HepG2 (cell line): ENCODE measurements around the gene CHID1. TPM values are rescaled to one million over a fixed set of nuclear protein-coding genes. Genes with fewer than 3 reads are reported as not detected.

Source experiments
- ARHGAP35 ChIP-seq: sonication (generic); formaldehyde crosslinking; IDR thresholded peaks from 2 replicates; pipeline ENCODE4 v1.9.0; 2022; ENCODE audit warnings: mild to moderate bottlenecking, inconsistent platforms, moderate library complexity, missing genetic modification reagents, borderline replicate concordance
- CBX5 ChIP-seq: sonication (generic); formaldehyde crosslinking; IDR thresholded peaks from 2 replicates; pipeline ENCODE4 v1.4.0; 2020; ENCODE audit warnings: missing genetic modification reagents, borderline replicate concordance
- CCDC6 ChIP-seq: sonication (generic); formaldehyde crosslinking; IDR thresholded peaks from 2 replicates; pipeline ENCODE4 v1.8.1; 2022; ENCODE audit warnings: mild to moderate bottlenecking, missing genetic modification reagents, moderate library complexity
- IKZF4 ChIP-seq: sonication (generic); formaldehyde crosslinking; IDR thresholded peaks from 2 replicates; pipeline ENCODE4 v1.5.1; 2020; ENCODE audit warnings: borderline replicate concordance, mild to moderate bottlenecking, low read depth, missing genetic modification reagents; ENCODE audit errors: not compliant biosample characterization
- IRX3 ChIP-seq: sonication (generic); formaldehyde crosslinking; IDR thresholded peaks from 2 replicates; pipeline ENCODE4 v1.8.1; 2023; ENCODE audit warnings: mild to moderate bottlenecking, low read depth, missing genetic modification reagents, borderline replicate concordance
- MTF1 ChIP-seq: sonication (generic); formaldehyde crosslinking; IDR thresholded peaks from 2 replicates; pipeline ENCODE4 v1.5.0; 2020; ENCODE audit warnings: missing genetic modification reagents
- NONO ChIP-seq, 2 experiments: fragments of 450-650 bp in 1 of 2; sonication (generic) in 1 of 2; formaldehyde crosslinking in 1 of 2; IDR thresholded peaks in 1 of 2; conservative IDR thresholded peaks in 1 of 2; 2 replicates each; pipeline versions ENCODE4 v1.6.1 to v1.8.0; 2017 to 2022; ENCODE audit warnings: mild to moderate bottlenecking in 1 of 2, missing genetic modification reagents in 1 of 2, moderate library complexity in 1 of 2
- PAF1 ChIP-seq: IDR thresholded peaks from 2 replicates; pipeline ENCODE4 v1.6.1; 2016; ENCODE audit warnings: missing genetic modification reagents, missing compliant biosample characterization
- SMC3 ChIP-seq: IDR thresholded peaks from 2 replicates; pipeline ENCODE4 v1.6.1; 2011; ENCODE audit warnings: low read length, improper control_type of control experiment
- SSRP1 ChIP-seq: IDR thresholded peaks from 2 replicates; pipeline ENCODE4 v1.6.1; 2016; ENCODE audit warnings: control low read depth
- XBP1 ChIP-seq: sonication (generic); formaldehyde crosslinking; IDR thresholded peaks from 2 replicates; pipeline ENCODE4 v1.5.0; 2020; ENCODE audit warnings: missing genetic modification reagents
- ZBTB3 ChIP-seq: sonication (generic); formaldehyde crosslinking; IDR thresholded peaks from 2 replicates; pipeline ENCODE4 v1.4.0; 2020; ENCODE audit warnings: low read depth, mild to moderate bottlenecking, moderate library complexity, missing genetic modification reagents, borderline replicate concordance
- ZBTB38 ChIP-seq: sonication (generic); formaldehyde crosslinking; IDR thresholded peaks from 2 replicates; pipeline ENCODE4 v1.5.1; 2020; ENCODE audit warnings: mild to moderate bottlenecking, missing genetic modification reagents
- ZNF230 ChIP-seq: sonication (generic); formaldehyde crosslinking; IDR thresholded peaks from 2 replicates; pipeline ENCODE4 v1.4.0; 2020; ENCODE audit warnings: mild to moderate bottlenecking, missing genetic modification reagents
- polyA plus RNA-seq, 8 experiments: library from polyadenylated mRNA; depleted of rRNA in 3 of 8; stranded (reverse) in 7 of 8; unstranded in 1 of 8; fragments of >200 nt; fragmentation: Illumina TruSeq in 4 of 8; extraction: Trizol in 4 of 8; gene quantifications; 2 replicates each; pipeline versions ENCODE4 v1.2.1 to v1.2.3, GENCODE V29; 2011 to 2016; ENCODE audit warnings: low read depth in 4 of 8, missing spikeins in 1 of 8, mixed read lengths in 1 of 8; ENCODE audit not compliant: insufficient read depth in 1 of 8
- total RNA-seq, 5 experiments: library from RNA; depleted of rRNA; stranded (reverse); fragments of >200 nt; fragmentation: Illumina TruSeq; extraction: Trizol; gene quantifications; 2 replicates each; pipeline ENCODE4 v1.2.3, GENCODE V29; 2016; ENCODE audit warnings: low read depth in 1 of 5
- TF ChIP-seq, protein P1 (sequence below): sonication (generic); formaldehyde crosslinking; IDR thresholded peaks from 2 replicates; pipeline ENCODE4 v1.5.1; 2020; ENCODE audit warnings: mild to moderate bottlenecking, missing genetic modification reagents, moderate library complexity
- TF ChIP-seq, protein P2 (sequence below), 2 experiments: fragments of 450-650 bp in 1 of 2; sonication (generic) in 1 of 2; formaldehyde crosslinking; IDR thresholded peaks; 2 replicates each; pipeline versions ENCODE4 v1.5.0 to v1.8.0; 2020 to 2022; ENCODE audit warnings: mild to moderate bottlenecking in 1 of 2, missing genetic modification reagents in 1 of 2
- TF ChIP-seq, protein P3 (sequence below): sonication (generic); formaldehyde crosslinking; IDR thresholded peaks from 2 replicates; pipeline ENCODE4 v1.5.0; 2020; ENCODE audit warnings: missing genetic modification reagents
- TF ChIP-seq, protein P4 (sequence below): sonication (generic); formaldehyde crosslinking; IDR thresholded peaks from 2 replicates; pipeline ENCODE4 v1.8.1; 2022; ENCODE audit warnings: mild to moderate bottlenecking, missing genetic modification reagents
- TF ChIP-seq, protein P5 (sequence below): sonication (generic); IDR thresholded peaks from 2 replicates; pipeline ENCODE4 v1.6.1; 2016; ENCODE audit warnings: low read depth, borderline replicate concordance
- TF ChIP-seq, protein P6 (sequence below): sonication (generic); formaldehyde crosslinking; IDR thresholded peaks from 2 replicates; pipeline ENCODE4 v1.4.0; 2020; ENCODE audit warnings: low read depth, mild to moderate bottlenecking, missing genetic modification reagents

Gene CHID1
- total and polyA plus RNA-seq, 2 of the 13 experiments (the other 11 are each of a cell fraction or from before 2014, with no cell fraction given) = 65.1 to 93.6 TPM

DNA sequence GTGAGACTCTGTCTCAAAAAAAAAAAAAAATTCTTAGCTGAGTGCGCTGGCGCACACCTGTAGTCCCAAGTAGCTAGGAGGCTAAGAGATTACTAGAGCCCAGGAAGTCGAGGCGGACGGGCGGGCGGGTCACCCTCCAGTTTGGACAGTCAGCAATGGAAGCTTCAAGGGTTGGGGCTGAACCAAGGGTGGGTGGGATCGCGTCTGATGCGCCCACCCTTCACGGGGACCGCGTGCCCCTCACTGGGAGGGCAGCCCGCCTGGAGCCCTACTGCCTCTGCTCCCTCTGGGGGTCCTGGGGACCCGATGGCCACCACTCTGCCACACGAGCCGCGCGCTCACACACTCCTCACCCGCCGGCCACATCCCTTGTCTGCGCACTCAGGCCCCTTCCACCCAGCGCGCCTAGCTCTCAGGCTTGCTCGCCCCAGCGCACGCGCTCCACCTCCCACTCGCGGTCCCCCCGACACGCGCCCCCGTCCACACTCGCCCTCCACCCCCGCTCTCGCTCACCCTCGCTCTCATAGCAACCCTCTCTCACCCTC lies 494 bp downstream of the CHID1 start (continued):
- TF ChIP-seq, protein P1, sequence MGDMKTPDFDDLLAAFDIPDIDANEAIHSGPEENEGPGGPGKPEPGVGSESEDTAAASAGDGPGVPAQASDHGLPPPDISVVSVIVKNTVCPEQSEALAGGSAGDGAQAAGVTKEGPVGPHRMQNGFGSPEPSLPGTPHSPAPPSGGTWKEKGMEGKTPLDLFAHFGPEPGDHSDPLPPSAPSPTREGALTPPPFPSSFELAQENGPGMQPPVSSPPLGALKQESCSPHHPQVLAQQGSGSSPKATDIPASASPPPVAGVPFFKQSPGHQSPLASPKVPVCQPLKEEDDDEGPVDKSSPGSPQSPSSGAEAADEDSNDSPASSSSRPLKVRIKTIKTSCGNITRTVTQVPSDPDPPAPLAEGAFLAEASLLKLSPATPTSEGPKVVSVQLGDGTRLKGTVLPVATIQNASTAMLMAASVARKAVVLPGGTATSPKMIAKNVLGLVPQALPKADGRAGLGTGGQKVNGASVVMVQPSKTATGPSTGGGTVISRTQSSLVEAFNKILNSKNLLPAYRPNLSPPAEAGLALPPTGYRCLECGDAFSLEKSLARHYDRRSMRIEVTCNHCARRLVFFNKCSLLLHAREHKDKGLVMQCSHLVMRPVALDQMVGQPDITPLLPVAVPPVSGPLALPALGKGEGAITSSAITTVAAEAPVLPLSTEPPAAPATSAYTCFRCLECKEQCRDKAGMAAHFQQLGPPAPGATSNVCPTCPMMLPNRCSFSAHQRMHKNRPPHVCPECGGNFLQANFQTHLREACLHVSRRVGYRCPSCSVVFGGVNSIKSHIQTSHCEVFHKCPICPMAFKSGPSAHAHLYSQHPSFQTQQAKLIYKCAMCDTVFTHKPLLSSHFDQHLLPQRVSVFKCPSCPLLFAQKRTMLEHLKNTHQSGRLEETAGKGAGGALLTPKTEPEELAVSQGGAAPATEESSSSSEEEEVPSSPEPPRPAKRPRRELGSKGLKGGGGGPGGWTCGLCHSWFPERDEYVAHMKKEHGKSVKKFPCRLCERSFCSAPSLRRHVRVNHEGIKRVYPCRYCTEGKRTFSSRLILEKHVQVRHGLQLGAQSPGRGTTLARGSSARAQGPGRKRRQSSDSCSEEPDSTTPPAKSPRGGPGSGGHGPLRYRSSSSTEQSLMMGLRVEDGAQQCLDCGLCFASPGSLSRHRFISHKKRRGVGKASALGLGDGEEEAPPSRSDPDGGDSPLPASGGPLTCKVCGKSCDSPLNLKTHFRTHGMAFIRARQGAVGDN (CRISPR knock-in tag) = no peak
- TF ChIP-seq XBP1 (CRISPR knock-in tag) (no peak), CCDC6 (CRISPR knock-in tag) (0 out of 2 replicates have a peak, but pooled peaks have one; percentile 41), ARHGAP35 (no peak), IRX3 (no peak), IKZF4 (CRISPR knock-in tag) (no peak), SMC3 (no peak), PAF1 (CRISPR knock-in tag) (no peak), SSRP1 (CRISPR knock-in tag) (no peak), ZNF230 (CRISPR knock-in tag) (no peak), ZBTB3 (CRISPR knock-in tag) (no peak), NONO (IDR thresholded peaks at IDR 0.05) (no peak), NONO (CRISPR knock-in tag; conservative IDR thresholded peaks at IDR 0.05) (no peak), MTF1 (CRISPR knock-in tag) (no peak), CBX5 (CRISPR knock-in tag) (no peak), ZBTB38 (CRISPR knock-in tag) (peak; percentile 38; the same call in 1 of the 2 replicates)
- TF ChIP-seq, protein P2, sequence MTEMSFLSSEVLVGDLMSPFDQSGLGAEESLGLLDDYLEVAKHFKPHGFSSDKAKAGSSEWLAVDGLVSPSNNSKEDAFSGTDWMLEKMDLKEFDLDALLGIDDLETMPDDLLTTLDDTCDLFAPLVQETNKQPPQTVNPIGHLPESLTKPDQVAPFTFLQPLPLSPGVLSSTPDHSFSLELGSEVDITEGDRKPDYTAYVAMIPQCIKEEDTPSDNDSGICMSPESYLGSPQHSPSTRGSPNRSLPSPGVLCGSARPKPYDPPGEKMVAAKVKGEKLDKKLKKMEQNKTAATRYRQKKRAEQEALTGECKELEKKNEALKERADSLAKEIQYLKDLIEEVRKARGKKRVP (CRISPR knock-in tag; IDR thresholded peaks at IDR 0.05) = no peak
- TF ChIP-seq, protein P3, sequence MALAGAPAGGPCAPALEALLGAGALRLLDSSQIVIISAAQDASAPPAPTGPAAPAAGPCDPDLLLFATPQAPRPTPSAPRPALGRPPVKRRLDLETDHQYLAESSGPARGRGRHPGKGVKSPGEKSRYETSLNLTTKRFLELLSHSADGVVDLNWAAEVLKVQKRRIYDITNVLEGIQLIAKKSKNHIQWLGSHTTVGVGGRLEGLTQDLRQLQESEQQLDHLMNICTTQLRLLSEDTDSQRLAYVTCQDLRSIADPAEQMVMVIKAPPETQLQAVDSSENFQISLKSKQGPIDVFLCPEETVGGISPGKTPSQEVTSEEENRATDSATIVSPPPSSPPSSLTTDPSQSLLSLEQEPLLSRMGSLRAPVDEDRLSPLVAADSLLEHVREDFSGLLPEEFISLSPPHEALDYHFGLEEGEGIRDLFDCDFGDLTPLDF = no peak
- TF ChIP-seq, protein P4, sequence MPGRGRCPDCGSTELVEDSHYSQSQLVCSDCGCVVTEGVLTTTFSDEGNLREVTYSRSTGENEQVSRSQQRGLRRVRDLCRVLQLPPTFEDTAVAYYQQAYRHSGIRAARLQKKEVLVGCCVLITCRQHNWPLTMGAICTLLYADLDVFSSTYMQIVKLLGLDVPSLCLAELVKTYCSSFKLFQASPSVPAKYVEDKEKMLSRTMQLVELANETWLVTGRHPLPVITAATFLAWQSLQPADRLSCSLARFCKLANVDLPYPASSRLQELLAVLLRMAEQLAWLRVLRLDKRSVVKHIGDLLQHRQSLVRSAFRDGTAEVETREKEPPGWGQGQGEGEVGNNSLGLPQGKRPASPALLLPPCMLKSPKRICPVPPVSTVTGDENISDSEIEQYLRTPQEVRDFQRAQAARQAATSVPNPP = no peak
- TF ChIP-seq, protein P5, sequence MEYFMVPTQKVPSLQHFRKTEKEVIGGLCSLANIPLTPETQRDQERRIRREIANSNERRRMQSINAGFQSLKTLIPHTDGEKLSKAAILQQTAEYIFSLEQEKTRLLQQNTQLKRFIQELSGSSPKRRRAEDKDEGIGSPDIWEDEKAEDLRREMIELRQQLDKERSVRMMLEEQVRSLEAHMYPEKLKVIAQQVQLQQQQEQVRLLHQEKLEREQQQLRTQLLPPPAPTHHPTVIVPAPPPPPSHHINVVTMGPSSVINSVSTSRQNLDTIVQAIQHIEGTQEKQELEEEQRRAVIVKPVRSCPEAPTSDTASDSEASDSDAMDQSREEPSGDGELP = no peak
- TF ChIP-seq, protein P6, sequence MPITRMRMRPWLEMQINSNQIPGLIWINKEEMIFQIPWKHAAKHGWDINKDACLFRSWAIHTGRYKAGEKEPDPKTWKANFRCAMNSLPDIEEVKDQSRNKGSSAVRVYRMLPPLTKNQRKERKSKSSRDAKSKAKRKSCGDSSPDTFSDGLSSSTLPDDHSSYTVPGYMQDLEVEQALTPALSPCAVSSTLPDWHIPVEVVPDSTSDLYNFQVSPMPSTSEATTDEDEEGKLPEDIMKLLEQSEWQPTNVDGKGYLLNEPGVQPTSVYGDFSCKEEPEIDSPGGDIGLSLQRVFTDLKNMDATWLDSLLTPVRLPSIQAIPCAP = no peak
